GM03348 (cell line): ENCODE measurements around the gene CSTF3.
"Not testable (repeated sequence)": the region's sequence is repeated elsewhere in the genome, so short reads cannot be mapped to it uniquely, and the experiment has no call there.

ENCODE experiments used
- DNase-seq: peaks from one replicate; pipeline ENCODE4 v3.0.0; 2012; ENCODE audit warnings: low spot score

The CSTF3 gene

GRCh38 chr11:33161120-33162005, at the start of gene CSTF3:
Gene CSTF3, minus strand, starts transcription at chr11:33161480. Its CDS starts 155 bp downstream, at chr11:33161325.
- peak; percentile 98 for DNase-seq

GRCh38 chr11:33208150-33208549, 46.9 kb upstream of the CSTF3 start:
- DNase-seq, result no peak

GRCh38 chr11:33207408-33207985, 46.2 kb upstream of the CSTF3 start:
- peak; percentile 11 for DNase-seq

DNA sequence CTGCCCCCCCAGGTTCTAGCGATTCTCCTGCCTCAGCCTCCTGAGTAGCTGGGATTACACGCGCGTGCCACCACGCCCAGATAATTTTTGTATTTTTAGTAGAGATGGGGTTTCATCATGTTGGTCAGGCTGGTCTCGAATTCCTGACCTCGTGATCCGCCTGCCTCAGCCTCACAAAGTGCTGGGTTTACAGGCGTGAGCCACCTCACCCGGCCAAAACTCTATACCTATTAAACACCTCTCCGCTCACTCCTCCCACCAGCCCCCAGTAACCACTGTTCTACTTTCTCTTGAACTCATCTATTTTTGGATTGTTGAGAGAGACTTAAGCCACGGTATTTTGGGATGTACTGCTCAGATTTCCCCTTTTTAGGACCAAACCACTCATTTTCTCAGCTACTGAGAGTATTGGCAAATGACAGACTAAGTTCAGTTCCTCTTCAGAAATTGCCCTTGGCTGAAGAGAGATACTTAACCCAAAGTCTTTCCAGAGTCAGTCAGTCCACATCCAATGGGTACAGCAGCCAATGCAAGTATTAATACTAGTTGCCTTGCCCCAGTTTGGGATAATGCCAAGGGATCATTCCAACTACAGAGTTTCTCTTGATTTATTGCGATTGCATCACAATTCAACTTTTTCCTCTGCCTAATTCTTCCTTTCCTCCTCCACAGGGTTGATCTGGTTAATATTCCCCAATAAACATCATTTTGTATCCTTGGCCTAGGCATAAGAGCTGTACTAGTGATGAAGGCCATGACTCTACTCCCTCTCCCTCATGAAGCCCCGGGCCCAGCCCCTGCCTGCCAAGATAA, 36.8 kb upstream of the CSTF3 start:
- DNase-seq, result no peak

DNA sequence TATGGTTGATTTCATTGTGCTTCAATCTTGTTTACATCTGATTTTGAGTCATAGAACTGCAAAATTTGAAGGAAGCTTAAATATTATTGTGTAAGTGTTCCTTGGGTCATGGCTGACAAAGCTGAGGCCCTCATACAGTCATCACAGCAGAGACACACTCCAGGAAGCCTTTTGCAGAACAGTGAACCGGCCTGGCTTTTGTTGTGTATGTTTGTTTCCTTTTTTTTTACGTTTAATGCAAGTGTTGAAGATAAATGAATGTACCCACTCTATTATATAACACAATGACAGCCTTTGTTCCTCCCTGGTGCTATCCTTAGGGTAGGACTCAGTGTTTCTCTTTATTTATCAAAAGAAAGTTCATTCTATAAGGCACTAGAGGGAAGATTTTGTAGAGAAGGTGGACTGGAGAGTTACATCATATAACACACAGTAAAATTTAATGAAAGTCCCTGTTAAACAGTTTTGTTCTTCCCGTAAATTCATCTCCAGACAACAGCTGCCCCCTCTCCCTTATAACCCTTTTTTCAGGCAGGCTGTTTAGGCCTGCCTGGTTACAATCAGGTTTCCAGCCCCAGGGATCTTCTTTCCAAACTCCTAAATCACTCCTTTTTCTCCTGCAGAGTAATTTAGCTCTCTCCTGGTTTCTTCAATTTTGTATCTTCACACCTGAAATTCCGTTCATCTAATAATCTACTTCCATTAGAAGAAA, 34.3 kb upstream of the CSTF3 start:
- DNase-seq, result no peak

- DNase-seq, result no peak
These were observed 33.2 kb upstream of the CSTF3 start for GRCh38 chr11:33194455-33194854.

GRCh38 chr11:33191467-33191866, 30.2 kb upstream of the CSTF3 start:
- no peak for DNase-seq

GRCh38 chr11:33187998-33188722, 26.9 kb upstream of the CSTF3 start:
- no peak for DNase-seq

DNA sequence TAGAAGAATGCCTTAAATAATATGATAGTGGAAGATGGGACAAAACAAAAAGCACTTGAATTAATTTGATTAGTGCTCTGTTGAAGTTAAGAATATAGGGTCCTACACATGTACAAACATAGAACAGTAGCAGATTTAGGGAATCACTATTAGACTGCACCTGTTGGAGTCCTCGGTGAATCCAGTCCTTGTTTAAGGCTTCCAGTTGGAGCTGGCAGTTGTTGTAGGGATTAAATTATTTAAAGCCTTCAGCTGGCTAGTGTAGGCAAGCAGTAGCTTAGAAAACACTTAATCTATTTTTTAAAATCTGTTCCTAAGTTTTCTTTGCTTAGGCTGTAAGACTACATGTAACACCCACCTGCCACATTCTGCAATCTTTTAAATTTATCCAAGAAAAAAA, 24.5 kb upstream of the CSTF3 start:
- no peak for DNase-seq

- DNase-seq, result no peak
These were observed 21.1 kb upstream of the CSTF3 start for GRCh38 chr11:33182246-33182878.

DNA sequence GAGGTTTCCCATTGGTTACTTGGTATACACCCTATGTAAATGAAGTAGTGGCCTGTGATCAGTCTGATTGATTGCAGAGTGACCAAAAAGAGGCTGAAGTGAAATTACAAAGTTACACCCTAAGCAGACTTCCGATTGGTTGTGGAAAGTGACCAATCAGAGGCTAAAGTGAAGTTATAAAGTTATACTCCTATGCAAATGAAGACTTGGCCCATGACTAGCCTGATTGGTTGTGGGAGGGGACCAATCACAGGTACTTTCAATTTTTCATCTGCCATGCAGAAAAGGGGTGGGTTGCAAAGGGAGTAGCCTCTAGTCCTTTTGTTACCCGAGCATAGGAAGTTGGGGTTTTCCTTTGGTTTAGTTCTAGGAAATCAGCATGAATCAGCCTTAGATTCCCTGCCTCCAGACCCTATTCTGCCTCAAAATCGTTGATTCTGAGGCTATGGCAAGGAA, 18.1 kb upstream of the CSTF3 start:
- DNase-seq, result no peak

- no peak for DNase-seq
These were observed 17.3 kb upstream of the CSTF3 start for GRCh38 chr11:33178443-33179180.

GRCh38 chr11:33177676-33178336, 16.5 kb upstream of the CSTF3 start:
- DNase-seq, result no peak

DNA sequence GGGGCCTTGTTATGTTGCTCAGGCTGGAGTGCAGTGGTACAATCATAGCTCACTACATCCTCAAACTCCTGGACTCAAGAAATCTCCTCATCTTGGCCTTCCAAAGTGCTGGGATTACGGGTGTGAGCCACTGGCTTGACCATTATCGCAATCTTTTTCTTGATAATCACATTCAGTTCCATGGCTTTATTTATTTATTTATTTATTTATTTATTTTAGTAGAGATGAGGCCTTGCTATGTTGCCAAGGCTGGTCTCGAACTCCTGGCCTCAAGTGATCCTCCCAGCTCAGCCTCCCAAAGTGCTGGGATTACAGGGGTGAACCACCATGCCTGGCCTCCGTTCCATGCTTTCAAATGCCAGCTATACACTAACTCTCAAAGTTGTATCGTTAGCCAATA, 15.5 kb upstream of the CSTF3 start:
- not testable (repeated sequence) for DNase-seq

GRCh38 chr11:33172996-33173395, 11.7 kb upstream of the CSTF3 start:
- peak; percentile 77 for DNase-seq

- no peak for DNase-seq
These were observed 11.1 kb upstream of the CSTF3 start for GRCh38 chr11:33172345-33172744.

DNA sequence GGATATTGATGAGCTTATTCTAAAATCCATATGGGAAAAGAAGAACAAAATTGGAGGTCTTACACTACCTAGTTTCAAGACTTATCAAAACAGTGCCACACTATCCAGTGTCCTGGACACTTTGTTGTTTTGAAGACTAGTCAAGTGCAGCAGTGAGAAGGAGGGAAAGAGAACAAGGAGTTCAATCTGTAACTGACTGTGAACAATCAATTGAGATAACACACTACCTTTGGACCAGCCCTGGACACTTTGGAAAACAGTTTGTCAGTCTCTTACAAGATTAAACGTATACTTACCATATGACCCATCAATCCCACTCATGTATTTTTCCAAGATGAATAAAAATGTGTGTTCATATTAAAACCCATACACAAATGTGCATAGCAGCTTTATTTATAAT, 10.0 kb upstream of the CSTF3 start:
- DNase-seq, result no peak

GRCh38 chr11:33168709-33169200, 7.5 kb upstream of the CSTF3 start:
- DNase-seq, result peak; percentile 16

- no peak for DNase-seq
These were observed 1.6 kb upstream of the CSTF3 start for GRCh38 chr11:33162831-33163230.
